Retinal pigment epithelial cell (primary cell): Measurements from ENCODE around the gene MICA.
A peak's percentile ranks its signal among the peaks of the same experiment; 100 is the strongest.
"Not testable (repeated sequence)": the region's sequence is repeated elsewhere in the genome, so short reads cannot be mapped to it uniquely, and the experiment has no call there.

Experiments
- DNase-seq: peaks from one replicate; pipeline ENCODE4 v3.0.0-alpha.2; 2010; ENCODE audit warnings: low read depth
- H3K4me3 ChIP-seq: 2 replicates; pipeline ENCODE4 v1.5.1; 2011; ENCODE audit warnings: mild to moderate bottlenecking, low read length, control low read depth, moderate library complexity
- TF ChIP-seq, protein P1 (sequence below): conservative IDR thresholded peaks from 2 replicates; pipeline ENCODE4 v1.5.1; 2011; ENCODE audit warnings: low read depth, low read length, control low read depth, inconsistent platforms

MICA gene

DNA sequence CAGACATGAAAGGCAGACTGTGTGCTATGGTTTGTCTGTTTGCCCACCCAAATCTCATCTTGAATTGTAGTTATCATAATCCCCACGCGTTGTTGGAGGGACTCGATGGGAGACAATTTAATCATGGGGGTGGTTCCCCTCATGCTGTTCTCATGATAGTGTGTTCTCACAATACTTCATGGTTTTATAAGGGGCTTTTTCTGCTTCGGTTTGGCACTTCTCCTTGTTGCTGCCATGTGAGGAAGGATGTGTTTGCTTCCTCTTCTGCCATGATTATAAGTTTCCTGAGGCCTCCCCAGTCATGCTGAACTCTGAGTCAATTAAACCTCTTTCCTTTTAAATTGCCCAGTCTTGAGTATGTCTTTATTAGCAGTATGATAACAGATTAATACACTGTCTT is 47.4 kb downstream of the MICA start:
- no peak for DNase-seq
- TF ChIP-seq, protein P1, sequence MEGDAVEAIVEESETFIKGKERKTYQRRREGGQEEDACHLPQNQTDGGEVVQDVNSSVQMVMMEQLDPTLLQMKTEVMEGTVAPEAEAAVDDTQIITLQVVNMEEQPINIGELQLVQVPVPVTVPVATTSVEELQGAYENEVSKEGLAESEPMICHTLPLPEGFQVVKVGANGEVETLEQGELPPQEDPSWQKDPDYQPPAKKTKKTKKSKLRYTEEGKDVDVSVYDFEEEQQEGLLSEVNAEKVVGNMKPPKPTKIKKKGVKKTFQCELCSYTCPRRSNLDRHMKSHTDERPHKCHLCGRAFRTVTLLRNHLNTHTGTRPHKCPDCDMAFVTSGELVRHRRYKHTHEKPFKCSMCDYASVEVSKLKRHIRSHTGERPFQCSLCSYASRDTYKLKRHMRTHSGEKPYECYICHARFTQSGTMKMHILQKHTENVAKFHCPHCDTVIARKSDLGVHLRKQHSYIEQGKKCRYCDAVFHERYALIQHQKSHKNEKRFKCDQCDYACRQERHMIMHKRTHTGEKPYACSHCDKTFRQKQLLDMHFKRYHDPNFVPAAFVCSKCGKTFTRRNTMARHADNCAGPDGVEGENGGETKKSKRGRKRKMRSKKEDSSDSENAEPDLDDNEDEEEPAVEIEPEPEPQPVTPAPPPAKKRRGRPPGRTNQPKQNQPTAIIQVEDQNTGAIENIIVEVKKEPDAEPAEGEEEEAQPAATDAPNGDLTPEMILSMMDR = no peak
- no peak overlapping the region for H3K4me3 ChIP-seq

DNA sequence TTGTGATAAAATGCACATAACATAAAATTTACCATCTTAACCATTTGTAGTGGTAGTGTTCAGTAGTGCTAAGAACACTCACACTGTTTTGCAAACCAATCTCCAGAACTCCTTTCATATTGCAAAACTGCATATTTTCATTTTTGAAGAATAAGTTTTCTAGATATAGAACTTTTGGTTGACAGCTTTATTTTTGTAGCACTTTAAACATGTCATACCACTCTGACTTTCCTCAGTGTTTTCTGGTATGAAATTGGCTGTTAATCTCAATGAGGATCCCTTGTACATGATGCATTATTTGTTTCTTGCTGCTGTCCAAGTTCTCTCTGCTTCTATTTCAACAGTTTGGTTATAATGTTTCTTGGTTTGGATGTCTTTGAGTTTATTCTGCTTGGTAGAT is 49.5 kb downstream of the MICA start:
- TF ChIP-seq, protein P1 = no peak
- no peak overlapping the region for H3K4me3 ChIP-seq
- DNase-seq = no peak

DNA sequence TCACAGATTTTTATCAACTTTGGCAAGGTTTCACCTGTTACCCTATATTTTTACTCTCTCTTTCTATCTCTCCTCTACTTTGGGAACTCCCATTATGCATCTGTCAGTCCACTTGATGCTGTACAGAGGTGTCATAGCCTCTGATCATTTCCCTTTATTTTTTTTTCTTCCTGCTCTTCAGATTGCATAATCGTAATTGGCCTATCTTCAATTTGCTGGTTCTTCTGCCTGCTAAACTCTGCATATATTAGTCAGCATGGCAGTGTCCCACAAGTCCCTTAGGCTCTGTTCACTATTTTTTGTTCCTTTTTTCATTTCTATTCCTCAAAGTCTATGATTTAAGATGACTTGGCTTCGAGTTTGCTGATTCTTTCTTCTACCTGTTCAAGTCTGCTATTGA is 49.9 kb downstream of the MICA start:
- TF ChIP-seq, protein P1 = no peak
- DNase-seq = no peak
- H3K4me3 ChIP-seq = no peak overlapping the region

DNA sequence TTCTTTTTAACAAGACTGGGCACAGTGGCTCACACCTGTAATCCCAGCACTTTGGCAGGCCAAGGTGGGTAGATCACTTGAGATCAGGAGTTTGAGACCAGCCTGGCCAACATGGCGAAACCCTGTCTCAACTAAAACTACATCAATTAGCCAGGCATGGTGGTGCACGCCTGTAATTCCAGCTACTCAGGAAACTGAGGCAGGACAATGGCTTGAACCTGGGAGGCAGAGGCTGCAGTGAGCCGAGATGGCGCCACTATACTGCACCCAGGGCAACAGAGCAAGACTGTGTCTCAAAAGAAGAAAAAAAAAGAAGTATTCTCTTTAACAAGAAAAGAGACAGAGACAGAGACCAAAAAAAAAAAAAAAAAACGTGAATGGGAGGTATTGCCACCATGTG is 56.5 kb downstream of the MICA start:
- not testable (repeated sequence) for DNase-seq, H3K4me3 ChIP-seq

DNA sequence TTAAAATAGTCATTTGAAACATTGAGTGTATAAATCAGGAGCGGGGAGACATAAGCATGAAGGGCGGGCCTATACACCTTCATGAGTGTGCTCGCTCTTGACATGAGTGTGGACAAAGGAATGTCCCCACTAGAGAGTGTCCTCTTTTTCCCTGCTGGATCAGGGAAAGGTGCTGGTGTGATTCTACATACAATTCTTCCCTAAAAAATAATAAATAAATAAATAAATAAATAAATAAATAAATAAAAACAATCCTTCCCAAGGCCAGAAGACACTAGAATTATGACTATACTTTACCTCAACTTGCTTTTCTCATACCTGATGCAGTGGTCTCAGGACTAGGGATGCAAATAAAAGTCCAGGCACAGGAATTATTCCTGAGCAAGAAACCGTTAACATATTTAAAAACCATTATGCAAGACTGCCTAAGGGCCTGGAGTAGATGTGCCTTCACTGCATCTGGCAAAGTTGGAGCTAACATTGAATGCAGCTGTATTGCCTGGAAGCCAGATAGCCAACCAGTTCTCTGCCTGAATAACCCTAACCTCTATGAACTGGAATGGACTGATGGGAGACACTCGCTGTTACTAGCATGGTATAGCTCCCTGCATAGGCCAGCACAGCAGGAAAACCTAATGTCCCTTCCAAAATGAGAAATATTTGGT is 57.1 kb downstream of the MICA start:
- no peak overlapping the region for H3K4me3 ChIP-seq
- no peak for DNase-seq
- TF ChIP-seq, protein P1 = no peak

DNA sequence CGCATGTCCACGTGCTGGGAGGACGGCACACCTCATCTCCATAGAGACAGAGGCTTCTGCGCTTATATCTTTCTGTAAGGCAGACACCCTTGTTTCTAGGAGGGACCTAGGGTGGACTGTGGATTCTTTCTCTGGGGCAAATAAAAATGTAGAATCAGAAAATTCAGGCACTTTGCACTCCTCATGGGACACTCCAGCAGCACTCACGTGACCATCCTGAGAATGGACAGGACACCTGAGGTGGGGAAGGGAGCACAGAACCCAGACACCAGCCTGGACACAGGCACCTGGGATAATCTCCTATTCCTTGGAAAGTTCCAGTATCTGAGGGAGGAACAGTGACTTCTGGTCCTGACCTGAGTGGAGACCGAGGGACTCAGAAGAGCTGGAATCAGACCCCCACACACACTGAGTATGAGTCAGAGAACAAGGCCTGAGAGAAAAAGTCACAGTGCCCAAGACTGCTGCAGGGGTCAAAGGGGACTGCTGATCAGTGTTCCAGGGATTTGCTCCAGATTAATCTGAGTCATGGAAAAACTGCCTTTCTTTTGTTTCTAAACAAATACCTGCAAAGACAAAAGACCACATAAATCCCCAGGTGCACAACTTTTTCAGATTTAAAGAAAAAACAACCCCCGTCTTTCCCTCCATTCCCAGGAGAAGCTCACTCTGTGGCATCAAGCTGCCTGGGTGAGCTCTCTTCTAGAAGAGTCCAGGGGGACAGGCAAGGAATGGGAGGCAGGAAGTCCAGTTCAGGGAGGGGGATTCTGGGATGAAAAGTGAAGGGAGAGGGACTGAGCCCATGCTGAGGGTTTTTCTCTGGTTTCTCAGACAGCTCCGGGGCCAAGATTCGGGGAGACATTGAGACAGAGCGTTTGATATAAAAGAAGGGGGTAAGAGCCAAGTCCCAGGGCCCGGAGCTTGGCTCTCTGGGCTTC is 58.9 kb downstream of the MICA start:
- H3K4me3 ChIP-seq = peak overlapping the region; percentile 61
- DNase-seq = peak; percentile 42
- TF ChIP-seq, protein P1 = no peak

DNA sequence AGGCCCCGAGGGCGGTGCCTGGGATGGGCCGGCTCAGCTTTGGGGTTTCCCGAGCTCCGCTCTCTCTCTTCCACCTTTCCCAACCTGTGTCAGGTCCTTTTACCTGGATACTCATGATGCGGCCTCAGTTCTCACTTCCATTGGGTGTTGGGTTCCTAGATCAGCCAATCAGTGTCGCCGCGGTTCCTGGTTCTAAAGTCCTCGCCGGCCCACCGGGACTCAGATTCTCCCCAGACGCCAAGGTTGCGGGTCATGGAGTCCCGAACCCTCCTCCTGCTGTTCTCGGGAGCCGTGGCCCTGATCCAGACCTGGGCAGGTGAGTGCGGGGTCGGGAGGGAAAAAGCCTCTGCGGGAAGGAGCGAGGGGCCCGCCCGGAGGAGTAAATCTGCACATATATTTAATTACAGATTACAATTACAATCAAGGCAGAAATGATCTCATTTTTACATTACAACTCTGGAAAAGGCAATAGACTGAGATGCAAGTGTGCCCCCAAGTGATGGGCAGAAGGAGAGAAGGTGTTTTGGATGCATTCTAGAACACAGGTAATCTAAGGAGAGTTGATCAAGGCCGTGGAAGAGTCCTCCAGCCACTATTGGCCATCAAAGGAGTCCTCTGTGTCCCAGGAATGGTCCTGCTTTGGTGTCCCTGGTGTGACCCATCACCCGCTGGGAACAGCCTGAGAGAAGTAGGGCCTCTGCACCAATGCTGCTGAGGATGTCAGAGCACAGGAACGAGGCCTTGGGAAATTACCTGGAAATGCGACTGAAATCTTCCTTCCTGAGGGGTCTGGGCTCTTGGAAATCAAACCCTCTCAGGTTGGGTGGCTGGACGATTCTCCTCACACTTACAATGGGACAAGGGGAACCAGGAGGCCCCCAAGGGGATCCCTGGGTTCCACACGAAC is 59.8 kb downstream of the MICA start:
- DNase-seq = peak; percentile 59
- peak overlapping the region; percentile 61 for H3K4me3 ChIP-seq
- TF ChIP-seq, protein P1 = no peak
